Tibial artery (tissue), 4 donors: Measurements from ENCODE around the gene PPL.

Experiments
- DNase-seq, 2 donors: peaks; one replicate each; pipeline ENCODE4 v3.0.0-alpha.2; 2019
- H3K27ac ChIP-seq, 2 donors: fragments of 200-600 bp; sonication (generic) in 1 of 2; 1 replicate in 1 of 2; 2 replicates in 1 of 2; pipeline ENCODE4 v1.5.1; 2018 to 2019; ENCODE audit warnings: mild to moderate bottlenecking in 1 of 2
- H3K27me3 ChIP-seq, 2 donors: fragments of 200-600 bp; sonication (generic) in 1 of 2; one replicate each; pipeline versions ENCODE4 v1.5.1 to v1.6.0; 2016 to 2019
- H3K36me3 ChIP-seq, 3 donors: fragments of 200-600 bp; sonication (generic) in 2 of 3; one replicate each; pipeline ENCODE4 v1.5.1; 2016 to 2019; ENCODE audit warnings: mild to moderate bottlenecking in 2 of 3
- H3K4me1 ChIP-seq, 4 donors: fragments of 200-600 bp; sonication (generic) in 2 of 4; 1 replicate in 3 of 4; 2 replicates in 1 of 4; pipeline ENCODE4 v1.5.1; 2016 to 2019
- H3K4me3 ChIP-seq, 2 donors: fragments of 200-600 bp; sonication (generic) in 1 of 2; 1 replicate in 1 of 2; 2 replicates in 1 of 2; pipeline ENCODE4 v1.5.1; 2018 to 2019; ENCODE audit warnings: mild to moderate bottlenecking in 2 of 2
- H3K9me3 ChIP-seq, 3 donors: fragments of 200-600 bp; sonication (generic) in 1 of 3; one replicate each; pipeline ENCODE4 v1.5.1; 2016 to 2019
- intact Hi-C: fragments of 100-400 bp; cut with DNase I; formaldehyde crosslinking; loops from one replicate; pipeline ENCODE4 v1.15.0; 2023; ENCODE audit warnings: low total_unique reads
- TF ChIP-seq, protein P1 (sequence below), 2 experiments: fragments of 200-600 bp in 1 of 2; fragments of 450-650 bp in 1 of 2; IDR thresholded peaks; one replicate each; pipeline ENCODE4 v1.5.1; 2017 to 2019; ENCODE audit warnings: antibody characterized with exemption in 2 of 2, mild to moderate bottlenecking in 1 of 2, moderate library complexity in 1 of 2

PPL gene

DNA sequence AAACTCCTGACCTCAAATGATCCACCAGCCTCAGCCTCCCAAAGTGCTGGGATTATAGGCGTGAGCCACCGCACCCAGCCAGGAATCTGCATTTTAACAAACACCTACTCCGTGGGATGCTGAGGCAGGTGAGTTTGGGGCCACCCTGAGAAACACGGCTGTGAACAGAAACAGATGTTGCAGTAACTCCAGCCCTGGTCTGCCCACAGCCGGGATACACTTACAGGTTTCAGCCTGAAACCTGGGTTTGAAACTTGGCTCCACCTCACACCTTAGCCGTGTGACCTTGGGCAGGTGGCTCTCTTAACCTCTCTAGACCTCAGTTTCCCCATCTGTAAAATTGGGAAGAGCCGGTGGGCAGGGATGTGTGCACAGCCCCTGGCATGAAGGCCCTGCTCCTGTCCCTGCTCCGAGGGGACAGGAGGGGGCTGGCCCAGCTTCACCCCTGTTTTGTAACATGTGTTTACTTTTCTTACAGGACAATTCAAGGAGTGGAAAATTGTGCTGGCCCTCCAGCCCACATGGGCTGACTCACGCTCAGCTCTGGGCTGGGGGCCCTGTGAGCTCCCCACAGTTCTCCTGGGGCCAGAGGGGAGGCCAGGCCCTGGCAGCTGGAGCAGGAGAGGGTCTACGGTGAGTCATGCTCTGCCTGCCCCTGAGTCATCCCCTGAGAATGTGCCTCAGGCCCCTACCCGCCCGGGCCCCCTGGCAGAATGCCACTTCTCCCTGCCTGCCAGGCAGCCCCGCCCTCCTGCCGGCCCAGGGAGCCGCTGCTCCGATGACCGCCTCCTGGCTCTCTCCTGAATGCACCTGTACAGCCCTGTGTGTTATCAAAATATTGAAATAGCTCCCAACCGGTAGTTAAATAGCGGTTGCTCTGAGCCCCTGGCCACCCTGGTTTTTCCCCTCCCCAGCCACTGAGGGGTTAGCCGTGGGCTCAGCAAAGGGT lies 7.7 kb upstream of the PPL start:
- H3K4me3 ChIP-seq: no peak overlapping the region
- no peaks in the 10 kb centered on the region for H3K27me3 ChIP-seq
- intact Hi-C loops: loop anchor here (5.0 kb wide), 1 partner anchor 197 kb away; no protein-coding TSS in a partner anchor
- peak overlapping the region; percentile 82 to 83 for H3K27ac ChIP-seq
- H3K4me1 ChIP-seq: peaks cover 0 to 43% (median 39%) of the 10 kb centered on the region in 4 donors
- peak; percentile 94 to 98 for DNase-seq
- TF ChIP-seq, protein P1, sequence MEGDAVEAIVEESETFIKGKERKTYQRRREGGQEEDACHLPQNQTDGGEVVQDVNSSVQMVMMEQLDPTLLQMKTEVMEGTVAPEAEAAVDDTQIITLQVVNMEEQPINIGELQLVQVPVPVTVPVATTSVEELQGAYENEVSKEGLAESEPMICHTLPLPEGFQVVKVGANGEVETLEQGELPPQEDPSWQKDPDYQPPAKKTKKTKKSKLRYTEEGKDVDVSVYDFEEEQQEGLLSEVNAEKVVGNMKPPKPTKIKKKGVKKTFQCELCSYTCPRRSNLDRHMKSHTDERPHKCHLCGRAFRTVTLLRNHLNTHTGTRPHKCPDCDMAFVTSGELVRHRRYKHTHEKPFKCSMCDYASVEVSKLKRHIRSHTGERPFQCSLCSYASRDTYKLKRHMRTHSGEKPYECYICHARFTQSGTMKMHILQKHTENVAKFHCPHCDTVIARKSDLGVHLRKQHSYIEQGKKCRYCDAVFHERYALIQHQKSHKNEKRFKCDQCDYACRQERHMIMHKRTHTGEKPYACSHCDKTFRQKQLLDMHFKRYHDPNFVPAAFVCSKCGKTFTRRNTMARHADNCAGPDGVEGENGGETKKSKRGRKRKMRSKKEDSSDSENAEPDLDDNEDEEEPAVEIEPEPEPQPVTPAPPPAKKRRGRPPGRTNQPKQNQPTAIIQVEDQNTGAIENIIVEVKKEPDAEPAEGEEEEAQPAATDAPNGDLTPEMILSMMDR (IDR thresholded peaks at IDR 0.05): no peak
- H3K9me3 ChIP-seq: no peaks in the 10 kb centered on the region
- H3K36me3 ChIP-seq: no peaks in the 10 kb centered on the region

DNA sequence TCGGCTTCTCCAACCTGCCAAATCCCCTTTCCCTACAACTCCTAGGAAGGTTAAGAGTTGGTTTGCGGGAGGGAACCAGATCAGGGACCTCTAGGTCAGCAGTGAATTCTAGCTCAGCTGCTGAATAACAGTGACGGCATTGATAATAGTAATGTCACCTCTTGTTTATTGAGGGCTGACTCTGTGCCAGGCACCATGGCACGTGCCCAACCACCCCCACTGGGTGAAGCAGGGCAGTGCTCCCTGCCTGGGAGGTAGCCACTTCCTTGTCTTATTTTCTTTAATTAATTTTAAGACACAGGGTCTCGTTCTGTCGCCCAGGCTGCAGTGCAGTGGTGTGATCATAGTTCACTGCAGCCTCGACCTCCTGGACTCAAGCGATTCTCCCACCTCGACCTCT lies 5.5 kb upstream of the PPL start:
- Histone ChIP-seq H3K9me3 (no peaks in the 10 kb centered on the region), H3K4me1 (peaks cover 0 to 44% (median 40%) of the 10 kb centered on the region in 4 donors), H3K27ac (peak overlapping the region; percentile 82 to 83), H3K4me3 (peak overlapping the region in 1 of 2 donors; percentile 18), H3K36me3 (no peaks in the 10 kb centered on the region), H3K27me3 (peaks cover 0 to 2% of the 10 kb centered on the region in 2 donors)
- TF ChIP-seq, protein P1 (IDR thresholded peaks at IDR 0.05): no peak
- no peak for DNase-seq
- intact Hi-C loops: no loop called here

DNA sequence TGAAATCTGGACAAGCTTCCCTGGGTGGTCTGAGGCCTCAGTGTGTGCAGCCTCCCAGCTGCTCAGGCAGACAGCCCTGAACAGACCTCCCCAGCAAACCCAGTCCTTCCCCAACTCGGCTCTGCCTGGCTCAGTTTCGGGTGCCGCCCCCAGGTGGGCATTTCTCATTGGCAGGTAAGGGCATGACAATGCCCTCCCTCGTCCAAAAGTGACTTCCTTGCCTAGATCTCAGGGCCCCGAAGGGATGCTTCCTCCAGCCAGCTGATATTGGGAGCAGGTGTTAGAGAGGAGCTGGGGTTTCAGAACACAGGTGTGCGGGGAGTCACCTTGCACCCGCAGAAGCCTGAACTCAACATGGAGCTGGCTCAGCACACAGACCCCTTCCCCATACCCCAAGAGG lies 3.8 kb upstream of the PPL start:
- H3K9me3 ChIP-seq: no peaks in the 10 kb centered on the region
- intact Hi-C loops: no loop called here
- TF ChIP-seq, protein P1 (IDR thresholded peaks at IDR 0.05): no peak
- H3K27me3 ChIP-seq: peaks cover 0 to 18% of the 10 kb centered on the region in 2 donors
- H3K4me1 ChIP-seq: peaks cover 0 to 57% (median 52%) of the 10 kb centered on the region in 4 donors
- no peak for DNase-seq
- H3K4me3 ChIP-seq: no peak overlapping the region
- H3K27ac ChIP-seq: no peak overlapping the region
- no peaks in the 10 kb centered on the region for H3K36me3 ChIP-seq

DNA sequence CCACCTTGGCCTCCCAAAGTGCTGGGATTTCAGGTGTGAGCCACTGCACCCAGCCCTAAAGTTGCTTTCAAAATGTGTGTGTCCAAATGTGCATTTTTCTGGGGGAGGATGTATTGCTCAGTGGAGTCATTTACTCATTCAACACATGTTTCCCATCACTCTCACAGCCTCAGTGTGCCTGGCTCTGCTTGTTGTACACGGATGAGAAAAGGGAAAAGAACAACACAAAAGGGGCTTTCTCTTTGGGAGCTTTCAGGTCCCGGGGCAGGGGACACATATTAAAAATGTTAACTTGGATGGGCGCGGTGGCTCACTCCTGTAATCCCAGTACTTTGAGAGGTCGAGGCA lies 1.7 kb upstream of the PPL start:
- peaks cover 0 to 57% (median 51%) of the 10 kb centered on the region in 4 donors for H3K4me1 ChIP-seq
- DNase-seq: no peak
- no peak overlapping the region for H3K27ac ChIP-seq
- no peaks in the 10 kb centered on the region for H3K9me3 ChIP-seq
- H3K27me3 ChIP-seq: peaks cover 0 to 29% of the 10 kb centered on the region in 2 donors
- intact Hi-C loops: no loop called here
- H3K36me3 ChIP-seq: no peaks in the 10 kb centered on the region
- TF ChIP-seq, protein P1 (IDR thresholded peaks at IDR 0.05): no peak
- H3K4me3 ChIP-seq: no peak overlapping the region

DNA sequence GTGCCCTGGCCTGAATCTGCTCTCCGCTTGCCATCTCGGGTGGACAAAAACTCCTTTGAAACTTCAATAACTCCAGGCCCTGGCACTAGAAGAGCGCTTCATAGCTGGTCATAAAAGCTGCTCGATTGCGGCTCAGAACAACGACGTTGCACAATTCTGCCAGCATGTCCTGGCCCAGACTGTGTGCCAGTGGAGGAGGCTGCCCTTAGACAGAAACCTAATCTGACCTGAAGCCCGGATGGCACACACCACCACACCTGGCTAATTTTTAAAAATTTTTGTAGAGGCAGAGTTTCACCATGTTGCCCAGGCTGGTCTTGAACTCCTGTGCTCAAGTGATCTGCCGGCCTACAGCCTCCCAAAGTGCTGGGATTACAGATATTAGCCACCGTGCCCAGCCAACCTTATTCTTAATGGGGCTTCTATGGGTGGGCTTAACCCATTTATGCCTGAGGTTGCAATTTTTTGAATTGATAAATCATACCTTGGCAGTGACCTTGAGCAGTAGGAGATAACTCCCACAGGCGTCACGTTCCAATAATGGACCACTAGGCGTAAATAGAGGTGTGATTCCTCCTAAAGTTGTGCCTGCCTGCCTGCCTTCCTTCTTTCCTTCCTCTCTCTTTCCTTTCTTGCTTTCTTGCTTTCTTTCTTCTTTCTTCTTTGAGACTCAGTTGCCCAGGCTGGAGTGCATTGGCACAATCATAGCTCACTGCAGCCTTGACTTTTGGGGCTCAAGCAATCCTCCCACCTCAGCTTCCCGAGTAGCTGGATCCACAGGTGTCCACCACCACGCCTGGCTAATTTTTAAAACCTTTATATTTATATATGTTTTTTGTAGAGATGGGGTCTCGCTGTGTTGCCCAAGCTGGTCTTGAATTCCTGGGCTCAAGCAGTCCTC lies 1.1 kb upstream of the PPL start:
- H3K4me3 ChIP-seq: peak overlapping the region in 1 of 2 donors; percentile 62
- peaks cover 0 to 32% of the 10 kb centered on the region in 2 donors for H3K27me3 ChIP-seq
- peaks cover 0 to 54% (median 44%) of the 10 kb centered on the region in 4 donors for H3K4me1 ChIP-seq
- H3K9me3 ChIP-seq: no peaks in the 10 kb centered on the region
- H3K36me3 ChIP-seq: no peaks in the 10 kb centered on the region
- DNase-seq: no peak
- TF ChIP-seq, protein P1 (IDR thresholded peaks at IDR 0.05): no peak
- peak overlapping the region in 1 of 2 donors; percentile 74 for H3K27ac ChIP-seq
- intact Hi-C loops: no loop called here
